GM12875 (cell line): ENCODE measurements around the gene CHST12.
A peak's percentile ranks its signal among the peaks of the same experiment; 100 is the strongest.
"Not testable (repeated sequence)": the region's sequence is repeated elsewhere in the genome, so short reads cannot be mapped to it uniquely, and the experiment has no call there.

Source experiments
- H3K4me3 ChIP-seq: one replicate; pipeline ENCODE4 v1.5.1; 2011; ENCODE audit warnings: low read depth, low read length, control low read depth
- TF ChIP-seq, protein P1 (sequence below): IDR thresholded peaks from 2 replicates; pipeline ENCODE4 v1.5.1; 2011; ENCODE audit warnings: low read depth, mild to moderate bottlenecking, control low read depth, inconsistent platforms, low read length, moderate library complexity, borderline replicate concordance; ENCODE audit not compliant: insufficient read depth

The CHST12 gene

DNA sequence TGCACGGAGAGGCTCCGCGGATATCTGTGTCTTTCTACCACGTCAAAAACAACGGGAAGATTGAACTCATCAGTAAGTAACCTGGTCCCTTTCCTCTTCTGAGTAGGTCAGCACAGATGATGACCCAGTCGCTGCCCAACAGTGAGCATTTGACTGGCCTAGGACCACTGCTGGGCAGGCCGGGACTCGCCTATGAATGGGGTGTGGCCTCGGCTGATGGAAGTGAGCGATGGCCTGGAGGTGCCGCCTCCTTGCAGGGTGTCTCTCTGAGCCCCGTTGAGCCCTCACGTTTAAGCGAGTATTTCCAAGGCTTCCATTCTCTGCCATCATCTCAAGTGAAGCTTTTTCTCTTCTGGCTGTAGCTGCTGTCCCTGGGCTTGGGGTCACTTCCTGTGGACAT is 30.7 kb upstream of the CHST12 start:
- TF ChIP-seq, protein P1, sequence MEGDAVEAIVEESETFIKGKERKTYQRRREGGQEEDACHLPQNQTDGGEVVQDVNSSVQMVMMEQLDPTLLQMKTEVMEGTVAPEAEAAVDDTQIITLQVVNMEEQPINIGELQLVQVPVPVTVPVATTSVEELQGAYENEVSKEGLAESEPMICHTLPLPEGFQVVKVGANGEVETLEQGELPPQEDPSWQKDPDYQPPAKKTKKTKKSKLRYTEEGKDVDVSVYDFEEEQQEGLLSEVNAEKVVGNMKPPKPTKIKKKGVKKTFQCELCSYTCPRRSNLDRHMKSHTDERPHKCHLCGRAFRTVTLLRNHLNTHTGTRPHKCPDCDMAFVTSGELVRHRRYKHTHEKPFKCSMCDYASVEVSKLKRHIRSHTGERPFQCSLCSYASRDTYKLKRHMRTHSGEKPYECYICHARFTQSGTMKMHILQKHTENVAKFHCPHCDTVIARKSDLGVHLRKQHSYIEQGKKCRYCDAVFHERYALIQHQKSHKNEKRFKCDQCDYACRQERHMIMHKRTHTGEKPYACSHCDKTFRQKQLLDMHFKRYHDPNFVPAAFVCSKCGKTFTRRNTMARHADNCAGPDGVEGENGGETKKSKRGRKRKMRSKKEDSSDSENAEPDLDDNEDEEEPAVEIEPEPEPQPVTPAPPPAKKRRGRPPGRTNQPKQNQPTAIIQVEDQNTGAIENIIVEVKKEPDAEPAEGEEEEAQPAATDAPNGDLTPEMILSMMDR: 0 out of 2 replicates have a peak, but pooled peaks have one; percentile 0
- no peak overlapping the region for H3K4me3 ChIP-seq

DNA sequence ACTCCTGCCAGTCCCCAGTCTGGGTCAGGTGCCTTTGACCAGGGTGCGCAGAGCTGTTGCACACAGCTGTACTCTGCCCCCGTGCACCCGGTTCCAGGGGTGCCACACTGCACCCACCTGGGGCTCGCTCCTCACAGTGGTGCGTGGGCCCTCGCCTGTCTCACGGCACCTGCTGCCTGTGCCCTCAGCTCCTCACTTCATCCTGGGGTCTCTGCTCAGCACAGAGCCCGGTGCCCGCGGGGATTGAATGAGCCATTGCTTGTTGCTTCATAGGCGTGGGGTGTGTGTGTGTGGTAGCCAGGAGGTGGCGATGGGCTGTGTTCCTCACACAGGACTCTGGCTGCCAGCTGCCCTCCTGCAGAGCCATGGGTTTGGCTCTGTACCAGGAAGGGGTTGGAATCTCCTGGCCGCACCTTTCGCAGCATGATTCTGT is 30.3 kb upstream of the CHST12 start:
- no peak overlapping the region for H3K4me3 ChIP-seq
- TF ChIP-seq, protein P1: no peak

GRCh38 chr7:2373646-2374045 is 29.8 kb upstream of the CHST12 start:
- TF ChIP-seq, protein P1: no peak
- no peak overlapping the region for H3K4me3 ChIP-seq

DNA sequence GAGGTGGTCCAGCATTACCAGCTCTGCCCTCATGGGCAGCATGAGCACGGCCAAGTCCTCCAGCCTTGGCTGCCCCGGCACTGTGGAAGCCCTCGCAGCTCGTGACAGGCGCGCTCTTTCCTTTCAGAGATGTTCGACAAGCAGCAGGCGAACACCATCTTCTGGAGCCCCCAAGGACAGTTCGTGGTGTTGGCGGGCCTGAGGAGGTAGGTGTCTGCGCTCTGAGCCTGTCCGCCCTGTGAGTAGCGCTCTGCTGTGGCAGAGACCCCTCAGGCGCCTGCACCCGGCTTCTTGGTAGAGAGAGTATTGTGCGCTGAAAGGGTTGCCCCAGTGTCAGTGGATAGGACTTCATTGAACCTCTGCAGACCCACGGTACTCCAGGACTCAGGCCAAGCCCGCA is 29.0 kb upstream of the CHST12 start:
- no peak overlapping the region for H3K4me3 ChIP-seq
- TF ChIP-seq, protein P1: no peak

GRCh38 chr7:2374830-2375728 is 28.3 kb upstream of the CHST12 start:
- no peak overlapping the region for H3K4me3 ChIP-seq
- TF ChIP-seq, protein P1: no peak

DNA sequence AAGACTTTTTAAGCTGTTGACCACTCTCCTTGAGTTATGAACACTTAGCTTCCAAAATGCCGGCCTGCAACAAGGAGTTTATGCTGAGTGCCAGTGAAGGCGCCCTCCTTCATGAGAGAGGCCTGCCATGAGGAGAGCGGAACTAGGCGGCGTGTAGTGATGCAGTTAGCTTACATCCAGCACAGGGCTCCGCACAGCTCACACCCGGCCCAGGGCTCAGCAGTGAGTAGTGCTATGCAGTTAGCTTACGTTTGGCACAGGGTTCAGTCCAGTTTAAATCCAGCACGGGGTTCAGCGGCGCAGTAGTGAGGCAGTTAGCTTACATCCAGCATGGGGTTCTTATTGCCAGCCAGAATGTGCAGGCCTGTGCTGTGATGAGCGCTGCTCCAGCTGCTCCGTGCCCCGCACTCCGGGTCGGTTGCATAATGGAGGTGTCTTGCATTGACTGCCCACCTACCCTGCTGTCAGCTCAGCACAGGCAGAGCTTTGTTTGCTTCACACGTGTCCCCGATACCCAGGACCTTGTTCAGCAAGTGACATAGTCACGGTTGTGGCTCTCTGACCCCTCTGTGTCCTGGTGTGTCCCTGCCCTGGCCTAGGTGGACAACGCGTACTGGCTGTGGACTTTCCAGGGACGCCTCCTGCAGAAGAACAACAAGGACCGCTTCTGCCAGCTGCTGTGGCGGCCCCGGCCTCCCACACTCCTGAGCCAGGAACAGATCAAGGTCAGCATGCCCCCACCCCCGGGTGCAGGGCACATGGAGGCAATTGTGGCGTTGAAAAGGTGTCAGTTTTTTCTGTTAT is 26.9 kb upstream of the CHST12 start:
- TF ChIP-seq, protein P1: no peak
- H3K4me3 ChIP-seq: no peak overlapping the region

DNA sequence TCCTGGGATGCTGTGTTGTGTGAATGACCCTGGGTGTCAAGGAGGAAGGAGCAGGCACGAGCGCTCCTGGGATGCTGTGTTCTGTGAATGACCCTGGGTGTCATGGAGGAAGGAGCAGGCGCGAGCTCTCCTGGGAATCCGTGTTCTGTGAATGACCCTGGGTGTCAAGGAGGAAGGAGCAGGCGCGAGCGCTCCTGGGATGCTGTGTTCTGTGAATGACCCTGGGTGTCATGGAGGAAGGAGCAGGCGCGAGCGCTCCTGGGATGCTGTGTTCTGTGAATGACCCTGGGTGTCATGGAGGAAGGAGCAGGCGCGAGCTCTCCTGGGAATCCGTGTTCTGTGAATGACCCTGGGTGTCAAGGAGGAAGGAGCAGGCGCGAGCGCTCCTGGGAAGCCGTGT is 25.9 kb upstream of the CHST12 start:
- not testable (repeated sequence) for H3K4me3 ChIP-seq

GRCh38 chr7:2378125-2378524 is 25.3 kb upstream of the CHST12 start:
- not testable (repeated sequence) for H3K4me3 ChIP-seq
